DOHH2 (cell line): ENCODE measurements around the gene NSMF.

ENCODE experiments used
- H3F3A ChIP-seq: fragments of 200-600 bp; sonication (generic), shearing (Covaris generic); 2 replicates; pipeline ENCODE4 v1.6.0; 2016; ENCODE audit warnings: antibody characterized with exemption, mild to moderate bottlenecking; ENCODE audit not compliant: control insufficient read depth, insufficient read depth
- H3K27ac ChIP-seq: fragments of 200-600 bp; sonication (generic); 2 replicates; pipeline ENCODE4 v1.5.1; 2014; ENCODE audit warnings: low read depth, mild to moderate bottlenecking, low read length, moderate library complexity
- H3K27me3 ChIP-seq: fragments of 200-600 bp; sonication (generic); 2 replicates; pipeline ENCODE4 v1.6.1; 2014; ENCODE audit warnings: mild to moderate bottlenecking, low read length, mixed read lengths; ENCODE audit not compliant: control insufficient read depth
- H3K36me3 ChIP-seq: fragments of 200-600 bp; sonication (generic); 2 replicates; pipeline ENCODE4 v1.6.1; 2014; ENCODE audit warnings: mild to moderate bottlenecking, low read length, moderate library complexity, mixed read lengths; ENCODE audit not compliant: control insufficient read depth
- H3K4me1 ChIP-seq: fragments of 200-600 bp; sonication (generic); 2 replicates; pipeline ENCODE4 v1.6.1; 2014; ENCODE audit warnings: mild to moderate bottlenecking, low read length, mixed read lengths; ENCODE audit not compliant: control insufficient read depth
- H3K4me2 ChIP-seq: fragments of 200-600 bp; sonication (generic); 2 replicates; pipeline ENCODE4 v1.6.0; 2014; ENCODE audit warnings: mild to moderate bottlenecking, low read length, moderate library complexity
- H3K4me3 ChIP-seq: fragments of 200-600 bp; sonication (generic); 2 replicates; pipeline ENCODE4 v1.5.1; 2014; ENCODE audit warnings: mild to moderate bottlenecking, low read length, mixed read lengths
- H3K79me2 ChIP-seq: fragments of 200-600 bp; sonication (generic); 2 replicates; pipeline ENCODE4 v1.6.1; 2014; ENCODE audit warnings: mild to moderate bottlenecking, low read length, mixed read lengths; ENCODE audit not compliant: control insufficient read depth
- H3K9me2 ChIP-seq: fragments of 200-600 bp; sonication (generic); replicated peaks from 2 replicates; pipeline ENCODE4 v1.6.1; 2014; ENCODE audit warnings: mild to moderate bottlenecking, low read length, mixed read lengths; ENCODE audit not compliant: control insufficient read depth
- H3K9me3 ChIP-seq: fragments of 200-600 bp; sonication (generic); 2 replicates; pipeline ENCODE4 v1.6.1; 2014; ENCODE audit warnings: antibody characterized with exemption, low read length, mixed read lengths; ENCODE audit not compliant: control insufficient read depth, insufficient read depth
- H4K20me1 ChIP-seq: fragments of 200-600 bp; sonication (generic); 2 replicates; pipeline ENCODE4 v1.6.0; 2014; ENCODE audit warnings: low read depth, mild to moderate bottlenecking, antibody characterized with exemption, low read length, moderate library complexity; ENCODE audit not compliant: control insufficient read depth, insufficient read depth
- EZH2phosphoT487 ChIP-seq: fragments of 200-600 bp; sonication (generic); IDR thresholded peaks from 2 replicates; pipeline ENCODE4 v1.6.1; 2017; ENCODE audit warnings: borderline replicate concordance, mild to moderate bottlenecking, antibody characterized with exemption, low read length, moderate library complexity, mixed read lengths
- TF ChIP-seq, protein P1 (sequence below): fragments of 200-600 bp; sonication (generic); IDR thresholded peaks from one replicate; pipeline ENCODE4 v1.5.1; 2014; ENCODE audit warnings: antibody characterized with exemption, mild to moderate bottlenecking, low read depth, low read length; ENCODE audit not compliant: poor library complexity, severe bottlenecking

Gene NSMF

DNA sequence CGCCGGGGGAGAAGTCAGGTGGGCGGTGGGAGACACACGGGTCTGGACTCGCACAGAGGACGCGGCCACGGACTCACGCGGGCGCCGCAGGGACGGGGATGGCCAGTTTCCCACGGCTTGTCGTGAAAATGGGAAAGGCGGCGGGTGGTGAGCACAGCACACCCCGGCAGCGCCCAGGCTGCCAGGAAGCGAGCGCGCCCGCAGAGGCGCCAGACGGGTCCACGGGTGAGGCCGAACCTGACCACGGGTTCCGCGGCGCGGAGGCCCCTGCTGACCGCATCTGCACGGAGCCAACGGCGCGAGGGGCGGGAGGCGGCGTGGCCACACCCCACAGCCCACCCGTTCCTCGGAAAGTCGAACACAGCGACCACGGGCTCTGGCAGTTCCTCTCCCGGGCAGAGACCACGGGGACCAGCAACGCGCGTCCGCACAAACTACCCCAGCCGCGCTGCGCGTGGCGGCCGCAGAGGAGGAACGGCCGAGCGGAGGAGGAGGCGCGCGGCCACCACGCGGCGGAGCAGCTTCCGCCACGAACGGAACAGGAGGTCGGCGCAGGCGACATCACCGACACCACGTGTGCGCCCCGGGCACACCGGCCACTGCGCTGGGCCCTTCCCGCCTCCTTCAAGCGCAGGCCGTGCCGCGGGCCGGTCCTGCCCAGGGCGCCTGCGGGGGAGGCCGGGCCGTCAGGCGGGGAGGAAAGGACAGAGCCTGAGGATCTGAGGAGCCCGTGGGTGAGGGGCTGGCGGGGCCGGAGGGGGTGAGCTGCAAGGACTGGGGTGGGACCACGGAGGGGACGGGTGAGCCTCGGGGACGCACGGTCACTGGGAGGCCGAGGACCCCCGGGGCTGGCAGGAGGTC is 41.7 kb downstream of the NSMF start:
- Histone ChIP-seq H4K20me1 (no peaks in the 10 kb centered on the region), H3K27me3 (no peaks in the 10 kb centered on the region), H3K9me2 (no peaks in the 10 kb centered on the region), H3K9me3 (no peaks in the 10 kb centered on the region), H3K4me3 (no peak overlapping the region), H3K27ac (no peak overlapping the region), H3F3A (peaks cover 8% of the 10 kb centered on the region), H3K36me3 (no peaks in the 10 kb centered on the region; the same call in 1 of the 2 replicates), H3K79me2 (peaks cover 77% of the 10 kb centered on the region), H3K4me2 (no peak overlapping the region), H3K4me1 (peaks cover 41% of the 10 kb centered on the region)
- TF ChIP-seq EZH2phosphoT487: no peak
- TF ChIP-seq, protein P1, sequence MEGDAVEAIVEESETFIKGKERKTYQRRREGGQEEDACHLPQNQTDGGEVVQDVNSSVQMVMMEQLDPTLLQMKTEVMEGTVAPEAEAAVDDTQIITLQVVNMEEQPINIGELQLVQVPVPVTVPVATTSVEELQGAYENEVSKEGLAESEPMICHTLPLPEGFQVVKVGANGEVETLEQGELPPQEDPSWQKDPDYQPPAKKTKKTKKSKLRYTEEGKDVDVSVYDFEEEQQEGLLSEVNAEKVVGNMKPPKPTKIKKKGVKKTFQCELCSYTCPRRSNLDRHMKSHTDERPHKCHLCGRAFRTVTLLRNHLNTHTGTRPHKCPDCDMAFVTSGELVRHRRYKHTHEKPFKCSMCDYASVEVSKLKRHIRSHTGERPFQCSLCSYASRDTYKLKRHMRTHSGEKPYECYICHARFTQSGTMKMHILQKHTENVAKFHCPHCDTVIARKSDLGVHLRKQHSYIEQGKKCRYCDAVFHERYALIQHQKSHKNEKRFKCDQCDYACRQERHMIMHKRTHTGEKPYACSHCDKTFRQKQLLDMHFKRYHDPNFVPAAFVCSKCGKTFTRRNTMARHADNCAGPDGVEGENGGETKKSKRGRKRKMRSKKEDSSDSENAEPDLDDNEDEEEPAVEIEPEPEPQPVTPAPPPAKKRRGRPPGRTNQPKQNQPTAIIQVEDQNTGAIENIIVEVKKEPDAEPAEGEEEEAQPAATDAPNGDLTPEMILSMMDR: no peak

DNA sequence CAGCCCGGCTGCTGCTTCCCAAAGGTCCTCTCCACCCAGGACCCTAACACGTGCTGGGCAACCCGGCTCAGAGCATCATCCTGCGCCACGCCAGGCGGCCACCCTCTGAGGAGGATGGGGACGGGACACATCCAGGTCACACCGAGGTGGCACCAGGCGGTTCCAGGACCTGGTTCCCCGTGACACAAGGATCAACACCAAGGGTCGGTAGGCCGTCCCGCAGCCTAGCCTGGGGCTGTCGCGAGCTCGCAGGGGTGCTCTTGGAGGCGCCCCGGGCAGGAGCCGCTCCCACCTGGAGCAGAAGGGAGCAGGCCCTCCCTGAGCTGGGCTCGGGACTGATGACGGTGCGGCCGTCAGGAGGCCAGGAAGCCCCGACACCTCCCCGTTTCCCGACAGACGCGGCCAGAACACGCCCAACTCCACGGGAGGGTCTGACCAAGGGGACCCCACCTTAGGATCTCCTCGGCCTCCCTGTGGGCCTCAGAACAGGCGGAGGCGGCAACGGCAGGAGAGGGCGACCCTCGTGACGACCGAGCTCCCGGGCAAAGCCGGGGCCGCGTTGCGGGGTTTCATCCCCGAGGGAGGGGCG is 42.5 kb downstream of the NSMF start:
- H3K4me2 ChIP-seq: no peak overlapping the region
- no peak overlapping the region for H3K27ac ChIP-seq
- TF ChIP-seq, protein P1: no peak
- TF ChIP-seq EZH2phosphoT487: no peak
- peaks cover 10% of the 10 kb centered on the region for H3F3A ChIP-seq
- H3K79me2 ChIP-seq: peaks cover 71% of the 10 kb centered on the region
- H4K20me1 ChIP-seq: no peaks in the 10 kb centered on the region
- no peak overlapping the region for H3K4me3 ChIP-seq
- H3K36me3 ChIP-seq: no peaks in the 10 kb centered on the region; the same call in 1 of the 2 replicates
- no peaks in the 10 kb centered on the region for H3K9me2 ChIP-seq
- no peaks in the 10 kb centered on the region for H3K27me3 ChIP-seq
- peaks cover 41% of the 10 kb centered on the region for H3K4me1 ChIP-seq
- no peaks in the 10 kb centered on the region for H3K9me3 ChIP-seq

DNA sequence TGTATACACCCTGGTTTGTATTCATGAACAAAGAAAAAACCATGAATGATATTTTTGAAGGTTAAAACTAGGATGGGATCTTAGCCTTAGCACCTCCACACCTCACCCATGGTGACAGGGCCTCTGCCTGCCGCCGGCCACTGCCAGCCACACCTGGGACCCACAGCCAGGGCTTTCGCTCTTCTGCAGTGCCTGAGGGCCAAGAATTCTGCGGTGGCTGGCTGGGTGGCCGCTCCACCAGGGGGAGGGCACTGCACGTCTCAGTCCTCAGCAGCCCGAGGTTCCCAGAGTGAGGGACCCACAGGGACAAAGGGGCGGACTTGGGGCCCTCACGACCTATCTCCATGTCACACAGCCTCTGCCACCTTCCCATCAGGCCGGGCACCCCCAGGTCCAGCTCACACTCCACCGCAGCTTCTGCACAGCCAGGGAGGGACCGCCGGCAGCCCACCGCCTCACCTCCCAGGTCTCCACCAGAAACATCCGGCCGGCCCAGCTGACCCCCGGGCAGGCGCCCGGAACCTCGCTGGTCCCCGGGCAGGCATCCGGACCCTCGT is 43.0 kb downstream of the NSMF start:
- no peaks in the 10 kb centered on the region for H3K9me3 ChIP-seq
- peaks cover 65% of the 10 kb centered on the region for H3K79me2 ChIP-seq
- no peaks in the 10 kb centered on the region; the same call in 1 of the 2 replicates for H3K36me3 ChIP-seq
- H3K4me3 ChIP-seq: no peak overlapping the region
- H3K9me2 ChIP-seq: no peaks in the 10 kb centered on the region
- peaks cover 10% of the 10 kb centered on the region for H3F3A ChIP-seq
- no peaks in the 10 kb centered on the region for H4K20me1 ChIP-seq
- no peaks in the 10 kb centered on the region for H3K27me3 ChIP-seq
- no peak overlapping the region for H3K27ac ChIP-seq
- H3K4me1 ChIP-seq: peaks cover 42% of the 10 kb centered on the region
- no peak overlapping the region for H3K4me2 ChIP-seq
- TF ChIP-seq, protein P1: no peak
- no peak for TF ChIP-seq EZH2phosphoT487
